NCI-H526 (cell line): ENCODE measurements around the gene TNFSF10.
A peak's percentile ranks its signal among the peaks of the same experiment; 100 is the strongest.
"Not testable (repeated sequence)": the region's sequence is repeated elsewhere in the genome, so short reads cannot be mapped to it uniquely, and the experiment has no call there.

ENCODE experiments used
- DNase-seq, 2 experiments: peaks; one replicate each; lab custom pipeline; 2025; lab: John Stamatoyannopoulos, UW

The TNFSF10 gene

DNA sequence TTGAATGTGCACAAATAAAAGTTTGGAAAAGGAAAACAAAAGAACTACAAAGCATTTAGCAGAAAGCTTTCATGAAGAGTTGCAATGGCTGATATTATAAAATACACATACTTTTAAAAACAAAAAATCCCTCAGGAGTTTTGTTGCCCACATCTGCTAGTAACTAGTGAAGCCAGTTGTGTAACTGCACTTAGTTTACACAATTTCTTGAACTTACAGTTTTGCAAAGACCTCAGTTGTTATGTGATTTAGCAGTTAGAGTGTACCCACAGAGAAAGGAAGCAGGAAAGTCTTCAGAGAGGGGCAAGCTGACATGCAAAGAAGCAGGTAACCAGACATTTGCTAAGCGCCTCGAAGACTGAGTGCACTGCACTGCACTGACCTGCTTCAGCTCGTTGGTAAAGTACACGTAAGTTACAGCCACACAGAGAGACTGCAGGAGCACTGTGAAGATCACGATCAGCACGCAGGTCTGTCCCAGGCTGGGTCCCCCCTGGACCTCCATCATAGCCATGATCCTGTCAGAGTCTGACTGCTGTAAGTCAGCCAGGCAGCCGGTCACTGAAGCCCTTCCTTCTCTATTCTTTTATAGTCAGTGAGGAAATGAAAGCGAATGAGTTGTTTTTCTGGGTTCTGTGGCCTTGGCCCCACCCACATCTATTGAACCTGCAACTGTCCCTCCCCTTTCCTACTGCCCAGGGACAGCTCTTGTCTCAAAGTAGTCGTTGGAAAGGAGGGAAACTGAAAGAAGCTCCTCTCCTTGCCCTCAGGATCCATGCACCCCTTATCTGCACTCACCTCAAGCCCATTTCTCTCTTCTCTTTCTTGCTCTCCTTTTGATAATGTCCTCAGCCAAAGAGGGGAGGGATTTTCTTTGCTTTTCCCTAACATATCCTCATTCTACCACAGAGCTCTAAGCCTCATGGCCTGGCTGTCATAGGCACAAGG is at the start of gene TNFSF10:
Gene TNFSF10 (minus strand): TSS at position 560 of the 948 bp plus-strand sequence. CDS start 46 bp downstream, at position 514.
- peak in 1 of 2 experiments; percentile 25 for DNase-seq

GRCh38 chr3:172569128-172570008 is 46.1 kb upstream of the TNFSF10 start:
- no peak for DNase-seq

GRCh38 chr3:172568701-172569100 is 45.5 kb upstream of the TNFSF10 start:
- DNase-seq, result no peak

GRCh38 chr3:172566785-172567184 is 43.6 kb upstream of the TNFSF10 start:
- not testable (repeated sequence) for DNase-seq

DNA sequence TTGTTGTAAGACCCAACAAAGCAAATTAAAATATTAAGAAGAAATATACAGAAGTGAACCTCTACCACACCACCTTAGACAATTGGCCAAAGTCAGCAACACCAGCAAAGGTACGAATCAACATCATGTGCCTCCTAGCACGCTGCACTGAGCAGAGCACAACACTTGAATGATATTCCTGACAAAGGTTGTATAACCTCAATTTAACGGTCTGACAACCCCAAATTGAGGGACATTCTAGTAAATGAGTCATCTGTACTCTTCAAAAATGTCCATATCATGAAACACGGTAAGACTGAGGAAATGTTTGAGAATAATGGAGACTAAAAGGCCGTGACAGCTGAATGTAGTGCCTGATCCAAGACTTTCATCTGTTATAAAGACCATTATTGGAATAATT is 41.3 kb upstream of the TNFSF10 start:
- no peak for DNase-seq

DNA sequence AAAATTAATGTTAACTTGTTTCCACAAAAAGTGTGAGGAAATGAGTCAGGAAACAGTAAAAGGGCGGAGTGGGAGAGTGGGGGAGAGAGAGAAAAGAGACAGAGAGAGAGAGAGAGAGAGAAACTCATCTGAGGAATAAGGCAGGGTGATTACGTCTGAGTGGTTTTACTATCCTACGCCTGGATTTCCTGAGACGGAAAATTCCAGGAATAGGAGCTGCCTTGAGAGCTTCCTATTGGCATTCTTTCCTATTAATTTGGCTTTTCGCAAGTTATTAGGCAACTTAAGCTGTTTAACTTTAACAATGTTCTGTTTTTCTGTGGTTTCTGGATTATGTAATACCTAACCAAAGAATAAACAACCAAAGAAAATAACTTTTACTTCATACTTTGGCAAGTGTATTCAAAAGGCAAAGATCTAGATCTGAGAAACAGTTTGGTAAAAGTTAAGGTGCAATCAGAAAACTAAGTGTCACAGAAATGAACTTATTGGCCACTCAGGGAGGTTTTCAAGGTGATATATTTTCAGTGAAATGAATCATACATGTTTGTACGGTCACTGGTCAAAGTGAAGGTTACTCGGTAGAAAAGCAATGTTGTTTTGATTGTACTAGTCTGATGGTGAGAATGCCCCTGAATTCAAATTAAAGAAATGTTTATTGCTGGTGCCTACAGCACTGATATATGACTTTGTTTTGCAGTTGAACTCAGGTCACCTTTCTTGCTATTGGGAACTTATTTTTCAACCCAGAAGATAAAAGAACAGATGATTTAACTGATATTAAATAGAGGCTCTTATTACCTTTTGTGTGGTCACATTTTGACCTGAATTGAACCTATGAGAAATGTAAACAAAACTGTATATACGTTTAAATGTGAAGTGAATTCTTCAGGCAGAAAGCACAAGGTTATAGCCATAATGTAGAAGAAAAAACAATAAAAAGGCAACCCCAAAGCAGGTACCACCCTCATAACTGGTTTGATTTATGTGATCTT is 39.9 kb upstream of the TNFSF10 start:
- DNase-seq, result no peak

DNA sequence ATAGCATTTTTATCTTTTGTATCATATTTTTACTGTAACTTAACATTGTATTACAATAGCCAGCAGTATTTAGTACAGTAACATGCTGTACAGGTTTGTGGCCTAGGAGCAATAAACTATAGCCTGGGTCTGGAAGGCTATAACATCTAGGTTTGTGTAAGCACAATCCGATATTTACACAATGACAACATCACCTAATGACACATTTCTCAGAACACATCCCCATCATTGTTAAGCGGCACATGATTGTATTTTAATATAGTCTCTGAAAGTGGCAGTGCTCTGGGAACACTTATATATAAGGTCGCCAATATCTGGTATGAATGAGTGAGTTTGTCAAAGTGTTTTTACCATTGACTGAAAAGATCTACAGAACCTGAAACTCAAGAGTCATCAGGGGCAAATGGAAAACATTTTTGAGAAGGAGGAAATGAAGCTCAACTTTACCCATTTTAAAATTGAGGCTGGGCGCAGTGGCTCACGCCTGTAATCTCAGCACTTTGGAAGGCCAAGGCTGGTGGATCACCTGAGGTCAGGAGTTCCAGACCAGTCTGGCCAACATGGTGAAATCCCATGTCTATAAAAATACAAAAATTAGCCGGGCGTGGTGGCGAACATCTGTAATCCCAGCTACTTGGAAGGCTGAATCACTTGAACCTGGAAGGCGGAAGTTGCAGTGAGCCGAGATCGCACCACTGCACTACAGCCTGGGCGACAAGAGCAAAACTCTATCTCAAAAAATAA is 38.8 kb upstream of the TNFSF10 start:
- DNase-seq, result no peak

GRCh38 chr3:172560586-172560985 is 37.4 kb upstream of the TNFSF10 start:
- DNase-seq, result no peak

GRCh38 chr3:172560026-172560425 is 36.8 kb upstream of the TNFSF10 start:
- no peak for DNase-seq

DNA sequence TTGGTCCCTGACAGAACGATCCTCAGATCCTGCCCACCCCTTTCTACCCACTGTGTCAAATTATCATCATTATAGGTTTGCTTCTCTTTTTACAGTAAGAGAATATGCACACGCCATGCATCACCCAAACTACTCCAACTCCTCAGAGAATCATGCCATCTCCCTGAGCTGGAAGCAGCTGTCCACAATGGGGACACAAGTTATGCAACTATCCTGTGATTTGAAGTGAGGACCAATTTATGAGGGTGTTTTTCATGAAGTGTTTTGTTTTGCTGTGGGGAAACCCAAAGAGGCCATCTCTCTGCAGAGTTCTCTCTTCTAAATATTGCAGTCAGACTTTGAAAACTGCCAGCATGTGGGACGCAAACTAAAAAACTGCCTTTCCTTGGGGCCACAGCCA is 35.8 kb upstream of the TNFSF10 start:
- no peak for DNase-seq

DNA sequence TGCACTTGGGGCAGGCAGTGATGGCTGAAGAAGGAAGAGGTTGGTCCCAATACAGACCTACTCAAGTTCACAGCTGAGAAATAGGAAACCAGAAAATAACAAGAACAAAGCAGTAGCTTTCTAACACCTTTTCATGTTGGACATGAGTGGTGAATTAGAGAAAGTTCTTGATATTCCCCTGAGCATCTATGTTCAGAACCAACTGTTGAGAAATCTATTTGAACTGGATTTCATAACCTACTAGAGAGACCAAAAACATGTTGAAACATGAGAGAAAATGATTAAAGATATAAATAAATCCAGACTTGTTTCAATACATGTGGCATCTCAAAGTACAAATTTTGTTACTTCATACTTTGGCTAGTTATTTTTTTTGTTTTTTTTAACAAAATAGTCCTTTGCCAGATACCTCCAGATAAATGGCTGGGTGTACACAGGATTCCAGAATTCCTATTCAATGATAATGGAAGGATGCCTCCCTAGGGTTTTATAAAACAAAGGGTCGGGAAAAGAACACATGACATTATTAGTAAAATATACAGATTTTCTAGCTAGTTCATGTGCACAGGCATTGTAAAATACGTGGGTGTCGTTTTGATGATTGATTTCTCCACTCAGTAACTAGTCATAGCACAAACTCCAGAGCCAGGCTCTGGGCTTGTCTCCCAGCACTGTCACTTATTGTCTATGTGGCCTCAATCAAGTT is 34.4 kb upstream of the TNFSF10 start:
- DNase-seq, result no peak

DNA sequence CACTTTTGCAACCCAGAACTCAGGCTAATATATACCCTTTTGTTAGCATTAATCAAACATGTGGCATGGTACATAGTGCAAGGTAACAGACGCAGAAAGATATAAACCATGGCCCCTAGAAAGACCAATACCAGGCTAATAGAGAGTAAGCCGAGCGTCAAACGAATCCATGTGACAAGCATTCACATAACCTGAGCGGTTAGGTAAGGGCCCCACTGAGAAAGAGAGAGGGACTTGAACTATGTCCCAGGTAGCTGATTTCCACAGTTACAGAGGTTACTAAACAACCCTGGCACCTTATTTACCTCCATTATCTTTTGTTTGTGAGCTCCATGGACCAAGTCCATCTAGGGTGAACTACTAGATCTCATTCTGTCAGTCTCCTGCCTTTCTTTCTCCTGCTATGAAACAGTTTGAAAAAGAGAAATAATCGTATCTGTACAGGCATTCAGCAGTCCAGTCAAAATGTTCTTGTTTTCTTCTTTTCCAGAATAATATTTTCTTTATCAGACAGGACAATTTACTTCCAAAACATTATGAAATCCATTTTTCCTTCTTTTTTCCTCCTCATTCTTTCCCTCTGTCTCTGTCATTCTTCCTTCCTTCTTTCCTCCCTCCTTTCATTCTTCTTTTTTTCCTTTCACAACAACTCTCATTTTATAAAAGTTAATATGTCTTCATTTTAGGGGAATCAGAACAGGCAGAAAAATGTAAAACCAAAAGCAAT is 30.5 kb upstream of the TNFSF10 start:
- no peak for DNase-seq

- DNase-seq, result no peak
These were observed 29.4 kb upstream of the TNFSF10 start for GRCh38 chr3:172552607-172553006.

- no peak for DNase-seq
These were observed 28.6 kb upstream of the TNFSF10 start for GRCh38 chr3:172551874-172552273.

GRCh38 chr3:172550347-172550943 is 27.2 kb upstream of the TNFSF10 start:
- no peak for DNase-seq

GRCh38 chr3:172549144-172549543 is 25.9 kb upstream of the TNFSF10 start:
- no peak for DNase-seq

- no peak for DNase-seq
These were observed 23.5 kb upstream of the TNFSF10 start for GRCh38 chr3:172546628-172547214.

GRCh38 chr3:172546105-172546504 is 22.9 kb upstream of the TNFSF10 start:
- DNase-seq, result no peak

- peak in 1 of 2 experiments; percentile 22 for DNase-seq
These were observed 21.2 kb upstream of the TNFSF10 start for GRCh38 chr3:172544404-172544803.
